ENCODE data around the gene CTDSP2. TPM values are rescaled to one million over a fixed set of nuclear protein-coding genes. Genes with fewer than 3 reads are reported as not detected.
A peak's percentile ranks its signal among the peaks of the same experiment; 100 is the strongest.

Gene CTDSP2
- total RNA-seq, 2 experiments from 2014 or later, result 94.6 to 99.8 TPM

- no peaks in the 10 kb centered on the region for H3K27me3 Mint-ChIP-seq (ENCODE audit: low read depth)
- intact Hi-C loops (cut with micrococcal nuclease), result loop anchor here (1.0 to 5.0 kb wide), 5 partner anchors 8 to 1759 kb away; partner anchors contain the start of genes ATP23, CTDSP2, PIP4K2C and SLC16A7
- no peaks in the 10 kb centered on the region for H3K36me3 Mint-ChIP-seq (ENCODE audit: low read depth)
- no peak for DNase-seq
- peaks cover 98% of the 10 kb centered on the region for H3K4me1 Mint-ChIP-seq (ENCODE audit: low read depth)
- H3K4me3 Mint-ChIP-seq, result peak overlapping the region; percentile 55
- peak overlapping the region; percentile 87 for H3K27ac Mint-ChIP-seq
- H3K9me3 Mint-ChIP-seq, result no peaks in the 10 kb centered on the region
- CTCF ChIA-PET, result interaction anchor here (0.7 to 8.2 kb wide), 9 partner anchors 7 to 82 kb away, joined by 3 to 147 read pairs (median 3); no protein-coding TSS in a partner anchor
These were observed 8.5 kb downstream of the CTDSP2 start for GRCh38 chr12:57837864-57838562.

GRCh38 chr12:57836442-57837375, 9.8 kb downstream of the CTDSP2 start:
- intact Hi-C loops (cut with micrococcal nuclease), result loop anchor here (5.0 kb wide), 2 partner anchors 244 to 1761 kb away; partner anchors contain the start of genes PIP4K2C and SLC16A7
- Mint-ChIP-seq H3K9me3 (no peaks in the 10 kb centered on the region), H3K27ac (peak overlapping the region; percentile 89), H3K4me3 (peak overlapping the region; percentile 40), H3K27me3 (ENCODE audit: low read depth) (no peaks in the 10 kb centered on the region), H3K36me3 (ENCODE audit: low read depth) (no peaks in the 10 kb centered on the region), H3K4me1 (ENCODE audit: low read depth) (peaks cover 97% of the 10 kb centered on the region)
- CTCF ChIA-PET, result interaction anchor here (0.7 to 8.2 kb wide), 14 partner anchors 8 to 81 kb away, joined by 3 to 147 read pairs (median 5); partner anchors contain the start of gene TSFM
- DNase-seq, result peak; percentile 81

- intact Hi-C loops (cut with micrococcal nuclease), result loop anchor here (5.0 kb wide), 2 partner anchors 243 to 1762 kb away; partner anchors contain the start of genes PIP4K2C and SLC16A7
- peak overlapping the region; percentile 40 for H3K4me3 Mint-ChIP-seq
- DNase-seq, result no peak
- H3K36me3 Mint-ChIP-seq (ENCODE audit: low read depth), result peaks cover 1% of the 10 kb centered on the region
- no peaks in the 10 kb centered on the region for H3K9me3 Mint-ChIP-seq
- CTCF ChIA-PET, result interaction anchor here (0.5 to 8.2 kb wide), 9 partner anchors 9 to 79 kb away, joined by 3 to 147 read pairs (median 5); partner anchors contain the start of gene TSFM
- H3K4me1 Mint-ChIP-seq (ENCODE audit: low read depth), result peaks cover 90% of the 10 kb centered on the region
- H3K27me3 Mint-ChIP-seq (ENCODE audit: low read depth), result no peaks in the 10 kb centered on the region
- H3K27ac Mint-ChIP-seq, result peak overlapping the region; percentile 89
These were observed 10.9 kb downstream of the CTDSP2 start for GRCh38 chr12:57835366-57836288.

- Mint-ChIP-seq H3K27ac (peak overlapping the region; percentile 89), H3K4me3 (no peak overlapping the region), H3K4me1 (ENCODE audit: low read depth) (peaks cover 85% of the 10 kb centered on the region), H3K36me3 (ENCODE audit: low read depth) (peaks cover 1% of the 10 kb centered on the region), H3K27me3 (ENCODE audit: low read depth) (no peaks in the 10 kb centered on the region), H3K9me3 (no peaks in the 10 kb centered on the region)
- CTCF ChIA-PET, result interaction anchor here (0.6 to 8.2 kb wide), 7 partner anchors 8 to 70 kb away, joined by 3 to 147 read pairs (median 10); partner anchors contain the start of gene TSFM
- intact Hi-C loops (cut with micrococcal nuclease), result no loop called here
- DNase-seq, result no peak
These were observed 12.2 kb downstream of the CTDSP2 start for GRCh38 chr12:57834086-57834876.

GRCh38 chr12:57833672-57834071, 12.9 kb downstream of the CTDSP2 start:
- intact Hi-C loops (cut with micrococcal nuclease), result no loop called here
- H3K9me3 Mint-ChIP-seq, result no peaks in the 10 kb centered on the region
- no peaks in the 10 kb centered on the region for H3K27me3 Mint-ChIP-seq (ENCODE audit: low read depth)
- no peak for DNase-seq
- peaks cover 2% of the 10 kb centered on the region for H3K36me3 Mint-ChIP-seq (ENCODE audit: low read depth)
- H3K4me3 Mint-ChIP-seq, result no peak overlapping the region
- peak overlapping the region; percentile 84 for H3K27ac Mint-ChIP-seq
- CTCF ChIA-PET, result interaction anchor here (1.0 to 8.2 kb wide), 9 partner anchors 9 to 100 kb away, joined by 3 to 147 read pairs (median 10); partner anchors contain the start of gene TSFM
- H3K4me1 Mint-ChIP-seq (ENCODE audit: low read depth), result peaks cover 84% of the 10 kb centered on the region

GRCh38 chr12:57832966-57833365, 13.6 kb downstream of the CTDSP2 start:
- no peak for DNase-seq
- no peaks in the 10 kb centered on the region for H3K27me3 Mint-ChIP-seq (ENCODE audit: low read depth)
- peaks cover 7% of the 10 kb centered on the region for H3K36me3 Mint-ChIP-seq (ENCODE audit: low read depth)
- H3K27ac Mint-ChIP-seq, result peak overlapping the region; percentile 84
- no peaks in the 10 kb centered on the region for H3K9me3 Mint-ChIP-seq
- H3K4me1 Mint-ChIP-seq (ENCODE audit: low read depth), result peaks cover 77% of the 10 kb centered on the region
- H3K4me3 Mint-ChIP-seq, result no peak overlapping the region
- CTCF ChIA-PET, result interaction anchor here (1.0 to 8.2 kb wide), 15 partner anchors 10 to 101 kb away, joined by 3 to 147 read pairs (median 6); partner anchors contain the start of gene TSFM
- intact Hi-C loops (cut with micrococcal nuclease), result no loop called here

GRCh38 chr12:57830393-57830792, 16.1 kb downstream of the CTDSP2 start:
- H3K27ac Mint-ChIP-seq, result peak overlapping the region; percentile 50
- no peak for DNase-seq

GRCh38 chr12:57829025-57829777, 17.3 kb downstream of the CTDSP2 start:
- Mint-ChIP-seq H3K27ac (peak overlapping the region; percentile 1), H3K36me3 (ENCODE audit: low read depth) (peaks cover 20% of the 10 kb centered on the region), H3K27me3 (ENCODE audit: low read depth) (no peaks in the 10 kb centered on the region), H3K4me1 (ENCODE audit: low read depth) (peaks cover 41% of the 10 kb centered on the region), H3K4me3 (no peak overlapping the region), H3K9me3 (no peaks in the 10 kb centered on the region)
- DNase-seq, result no peak
- intact Hi-C loops (cut with micrococcal nuclease), result no loop called here
- CTCF ChIA-PET, result interaction anchor here (0.7 to 5.6 kb wide), 7 partner anchors 11 to 75 kb away, joined by 3 to 72 read pairs (median 6); partner anchors contain the start of gene AVIL

More at GRCh38 chr12:57830393-57830792, 16.1 kb downstream of the CTDSP2 start:
- no peak overlapping the region for H3K4me3 Mint-ChIP-seq
- H3K4me1 Mint-ChIP-seq (ENCODE audit: low read depth), result peaks cover 52% of the 10 kb centered on the region
- intact Hi-C loops (cut with micrococcal nuclease), result no loop called here
- no peaks in the 10 kb centered on the region for H3K27me3 Mint-ChIP-seq (ENCODE audit: low read depth)
- CTCF ChIA-PET, result interaction anchor here (0.7 to 5.6 kb wide), 7 partner anchors 12 to 81 kb away, joined by 4 to 72 read pairs (median 7); partner anchors contain the start of gene AVIL
- H3K9me3 Mint-ChIP-seq, result no peaks in the 10 kb centered on the region
- H3K36me3 Mint-ChIP-seq (ENCODE audit: low read depth), result peaks cover 13% of the 10 kb centered on the region

- peaks cover 20% of the 10 kb centered on the region for H3K4me1 Mint-ChIP-seq (ENCODE audit: low read depth)
- CTCF ChIA-PET, result interaction anchor here (0.6 to 5.6 kb wide), 6 partner anchors 9 to 78 kb away, joined by 3 to 72 read pairs (median 4); partner anchors contain the start of gene AVIL
- H3K9me3 Mint-ChIP-seq, result no peaks in the 10 kb centered on the region
- no peak for DNase-seq
- H3K4me3 Mint-ChIP-seq, result no peak overlapping the region
- H3K36me3 Mint-ChIP-seq (ENCODE audit: low read depth), result peaks cover 27% of the 10 kb centered on the region
- peak overlapping the region; percentile 66 for H3K27ac Mint-ChIP-seq
- intact Hi-C loops (cut with micrococcal nuclease), result no loop called here
- no peaks in the 10 kb centered on the region for H3K27me3 Mint-ChIP-seq (ENCODE audit: low read depth)
These were observed 19.6 kb downstream of the CTDSP2 start for GRCh38 chr12:57826966-57827365.

GRCh38 chr12:57826400-57826799, 20.1 kb downstream of the CTDSP2 start:
- peaks cover 25% of the 10 kb centered on the region for H3K36me3 Mint-ChIP-seq (ENCODE audit: low read depth)
- H3K27ac Mint-ChIP-seq, result peak overlapping the region; percentile 24
- H3K27me3 Mint-ChIP-seq (ENCODE audit: low read depth), result no peaks in the 10 kb centered on the region
- DNase-seq, result no peak
- intact Hi-C loops (cut with micrococcal nuclease), result no loop called here
- peaks cover 14% of the 10 kb centered on the region for H3K4me1 Mint-ChIP-seq (ENCODE audit: low read depth)
- CTCF ChIA-PET, result interaction anchor here (1.5 to 5.6 kb wide), 4 partner anchors 8 to 78 kb away, joined by 4 to 72 read pairs (median 4); partner anchors contain the start of gene AVIL
- H3K4me3 Mint-ChIP-seq, result no peak overlapping the region
- no peaks in the 10 kb centered on the region for H3K9me3 Mint-ChIP-seq
